Psoas muscle (tissue), 8 donors: ENCODE results near the gene TRIM46. TPM values are rescaled to one million over a fixed set of nuclear protein-coding genes. Genes with fewer than 3 reads are reported as not detected.
A peak's percentile ranks its signal among the peaks of the same experiment; 100 is the strongest.
"Not testable (repeated sequence)": the region's sequence is repeated elsewhere in the genome, so short reads cannot be mapped to it uniquely, and the experiment has no call there.

Experiments
- ATAC-seq, 4 donors: fragments of 200-7000 bp; cut with Tn5 transposase; one replicate each; pipeline ENCODE4 v1.9.1; 2020; ENCODE audit warnings: moderate library complexity in 3 of 4, mild to moderate bottlenecking in 2 of 4
- DNase-seq, 2 donors: peaks; one replicate each; pipeline ENCODE4 v3.0.0-alpha.2; 2020
- H3K27ac ChIP-seq: fragments of 200-600 bp; one replicate; pipeline ENCODE4 v1.8.0; 2022
- H3K27me3 ChIP-seq, 3 donors: fragments of 200-600 bp in 1 of 3; one replicate each; pipeline versions ENCODE4 v1.6.1 to v1.8.0; 2013 to 2022; ENCODE audit warnings: low read length in 2 of 3, mild to moderate bottlenecking in 2 of 3, moderate library complexity in 1 of 3; ENCODE audit not compliant: insufficient read depth in 3 of 3
- H3K36me3 ChIP-seq, 2 donors: fragments of 200-600 bp in 1 of 2; one replicate each; pipeline versions ENCODE4 v1.6.1 to v1.8.0; 2013 to 2022; ENCODE audit warnings: low read depth in 1 of 2, mild to moderate bottlenecking in 1 of 2, moderate library complexity in 1 of 2; ENCODE audit not compliant: insufficient read depth in 1 of 2
- H3K4me1 ChIP-seq: fragments of 200-600 bp; one replicate; pipeline ENCODE4 v1.8.0; 2022
- H3K4me3 ChIP-seq: fragments of 200-600 bp; one replicate; pipeline ENCODE4 v1.8.0; 2022; ENCODE audit warnings: mild to moderate bottlenecking
- H3K9me3 ChIP-seq: fragments of 200-600 bp; one replicate; pipeline ENCODE4 v1.8.0; 2022
- WGBS, 3 donors: extraction: QIAGEN DNeasy Blood & Tissue Kit; methylation state at CpG; one replicate each; pipeline versions ENCODE4 v1.1.6 to v1.1.7; 2013; 5-methylcytosine and 5-hydroxymethylcytosine counted together
- intact Hi-C, 2 donors: fragments of 100-400 bp; cut with DNase I; formaldehyde crosslinking; loops; one replicate each; pipeline versions ENCODE4 v1.11.0 to v1.14.2; 2022
- polyA plus RNA-seq, 3 donors: library from polyadenylated mRNA; stranded (reverse); fragments of 200-250 nt; gene quantifications; one replicate each; pipeline ENCODE4 v1.2.3, GENCODE V29; 2013
- total RNA-seq, 4 donors: library from RNA; stranded (reverse); fragmentation: NEBNext Ultra II Directional in 2 of 4; extraction: Animal tissue kit (Norgen Biotek cat#: 25700) in 2 of 4; gene quantifications; one replicate each; pipeline versions ENCODE4 v1.2.1 to v1.2.4, GENCODE V29; 2021 to 2023
- TF ChIP-seq, protein P1 (sequence below): fragments of 200-600 bp; IDR thresholded peaks from one replicate; pipeline ENCODE4 v1.8.0; 2022; ENCODE audit warnings: antibody characterized with exemption
- donor health status: healthy with polysubstance abuse.
- donor health status: DM: no; HTN: no; CAD: no; lungs with moderate emphysema.
- donor health status: Bipolar disorder and iron deficiency.
- donor health status: healthy.
- donor health status: DM: yes; HTN: yes; CAD: no.
- donor health status: DM: no; HTN: no; CAD: no.
- donor health status: DM: no; HTN: no; CAD: no.
- donor health status: DM: yes; HTN: yes; CAD: no.

TRIM46 gene
- total and polyA plus RNA-seq, 7 donors = 0.03 to 0.16 (median 0.09) TPM; not detected in 3

DNA sequence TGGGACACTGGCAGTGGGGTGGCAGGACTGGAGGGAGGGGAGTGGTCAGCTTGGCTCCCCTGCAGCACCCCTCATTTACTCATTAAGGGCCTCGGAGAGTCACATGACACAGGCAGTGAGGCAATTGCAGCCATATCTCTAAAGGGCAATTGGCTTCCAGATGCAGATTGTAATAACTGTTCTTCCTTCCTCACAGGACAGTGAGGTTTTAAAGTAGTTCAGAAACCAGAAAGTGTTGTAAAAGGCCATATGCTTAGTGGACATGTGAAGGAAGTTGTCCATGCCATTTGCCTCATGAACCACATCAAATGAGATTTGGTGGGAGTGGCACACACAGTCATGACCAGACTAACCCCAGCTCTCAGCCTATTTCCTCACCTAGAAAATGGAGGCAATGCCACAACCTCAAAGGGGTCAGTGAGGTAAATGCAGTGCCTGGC, 46.0 kb downstream of the TRIM46 start:
- TF ChIP-seq, protein P1, sequence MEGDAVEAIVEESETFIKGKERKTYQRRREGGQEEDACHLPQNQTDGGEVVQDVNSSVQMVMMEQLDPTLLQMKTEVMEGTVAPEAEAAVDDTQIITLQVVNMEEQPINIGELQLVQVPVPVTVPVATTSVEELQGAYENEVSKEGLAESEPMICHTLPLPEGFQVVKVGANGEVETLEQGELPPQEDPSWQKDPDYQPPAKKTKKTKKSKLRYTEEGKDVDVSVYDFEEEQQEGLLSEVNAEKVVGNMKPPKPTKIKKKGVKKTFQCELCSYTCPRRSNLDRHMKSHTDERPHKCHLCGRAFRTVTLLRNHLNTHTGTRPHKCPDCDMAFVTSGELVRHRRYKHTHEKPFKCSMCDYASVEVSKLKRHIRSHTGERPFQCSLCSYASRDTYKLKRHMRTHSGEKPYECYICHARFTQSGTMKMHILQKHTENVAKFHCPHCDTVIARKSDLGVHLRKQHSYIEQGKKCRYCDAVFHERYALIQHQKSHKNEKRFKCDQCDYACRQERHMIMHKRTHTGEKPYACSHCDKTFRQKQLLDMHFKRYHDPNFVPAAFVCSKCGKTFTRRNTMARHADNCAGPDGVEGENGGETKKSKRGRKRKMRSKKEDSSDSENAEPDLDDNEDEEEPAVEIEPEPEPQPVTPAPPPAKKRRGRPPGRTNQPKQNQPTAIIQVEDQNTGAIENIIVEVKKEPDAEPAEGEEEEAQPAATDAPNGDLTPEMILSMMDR = no peak
- DNase-seq = no peak
- Histone ChIP-seq H3K27ac (no peak overlapping the region), H3K4me1 (peaks cover 5% of the 10 kb centered on the region), H3K27me3 (no peaks in the 10 kb centered on the region), H3K4me3 (no peak overlapping the region), H3K36me3 (no peaks in the 10 kb centered on the region), H3K9me3 (no peaks in the 10 kb centered on the region)
- 0 to 13% (median 3%) methylated on average over 1 of the region's 1 CpG for WGBS, 3 donors
- peak in 3 of 4 donors; percentile 42 to 69 (median 43) for ATAC-seq
- intact Hi-C loops = no loop called here

DNA sequence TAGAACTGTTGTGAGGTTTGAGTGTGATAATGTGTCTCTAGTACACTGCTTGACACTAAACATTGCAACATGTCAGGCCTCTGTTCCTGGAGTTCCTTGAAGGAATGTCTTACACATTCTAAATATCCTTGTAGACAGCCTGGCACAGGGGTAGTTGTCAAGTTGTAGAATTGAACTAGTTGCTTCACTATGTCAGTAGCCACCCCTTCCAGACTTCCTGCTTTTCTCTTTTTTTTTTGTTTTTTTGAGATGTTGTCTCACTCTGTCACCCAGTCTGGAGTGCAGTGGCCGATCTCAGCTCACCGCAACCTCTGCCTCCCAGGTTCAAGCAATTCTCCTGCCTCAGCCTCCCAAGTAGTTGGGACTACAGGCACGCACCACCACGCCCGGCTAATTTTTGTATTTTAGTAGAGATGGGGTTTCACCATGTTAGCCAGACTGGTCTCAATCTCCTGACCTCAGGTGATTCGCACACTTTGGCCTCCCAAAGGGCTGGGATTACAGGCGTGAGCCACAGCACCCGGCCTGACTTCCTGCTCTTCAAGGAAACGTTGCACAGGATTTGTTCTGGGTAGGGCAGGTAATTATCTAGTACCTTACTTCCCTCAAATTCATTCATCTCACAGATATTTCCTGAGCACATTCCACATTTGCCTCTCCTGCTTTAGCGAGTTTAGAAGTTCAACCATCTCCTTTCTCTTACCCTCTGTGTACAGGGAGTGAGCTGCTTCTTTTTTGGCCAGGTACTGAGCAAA, 46.7 kb downstream of the TRIM46 start:
- H3K36me3 ChIP-seq, DNase-seq, H3K4me3 ChIP-seq, H3K4me1 ChIP-seq, H3K27ac ChIP-seq, intact Hi-C loops, ATAC-seq, H3K27me3 ChIP-seq, H3K9me3 ChIP-seq: not testable (repeated sequence)
- WGBS, 3 donors = 87 to 90% (median 88%) methylated on average over 10 of the region's 10 CpGs

DNA sequence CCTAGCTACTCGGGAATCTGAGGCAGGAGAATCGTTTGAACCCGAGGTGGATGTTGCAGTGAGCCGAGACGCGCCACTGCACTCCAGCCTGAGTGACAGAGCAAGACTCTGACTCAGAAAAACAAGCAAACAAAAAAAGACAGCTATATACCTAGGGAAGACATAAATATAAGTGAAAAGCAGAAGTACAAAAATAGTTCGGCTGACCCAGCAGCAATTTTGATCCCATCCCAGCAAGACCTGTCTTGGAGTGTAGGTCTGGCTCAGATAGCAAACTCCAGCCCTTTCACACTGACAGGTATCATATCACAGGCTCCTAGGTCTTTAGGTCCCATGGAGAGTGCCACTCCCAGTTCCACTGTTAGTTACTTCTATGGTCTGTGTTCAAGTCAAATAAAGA, 49.4 kb downstream of the TRIM46 start:
- Histone ChIP-seq H3K4me3 (no peak overlapping the region), H3K36me3 (no peaks in the 10 kb centered on the region), H3K4me1 (peaks cover 5% of the 10 kb centered on the region), H3K9me3 (no peaks in the 10 kb centered on the region), H3K27ac (no peak overlapping the region), H3K27me3 (no peaks in the 10 kb centered on the region)
- TF ChIP-seq, protein P1 = no peak
- 84 to 87% (median 85%) methylated on average over 7 of the region's 7 CpGs for WGBS, 3 donors
- DNase-seq = no peak
- intact Hi-C loops = no loop called here
- ATAC-seq = no peak

DNA sequence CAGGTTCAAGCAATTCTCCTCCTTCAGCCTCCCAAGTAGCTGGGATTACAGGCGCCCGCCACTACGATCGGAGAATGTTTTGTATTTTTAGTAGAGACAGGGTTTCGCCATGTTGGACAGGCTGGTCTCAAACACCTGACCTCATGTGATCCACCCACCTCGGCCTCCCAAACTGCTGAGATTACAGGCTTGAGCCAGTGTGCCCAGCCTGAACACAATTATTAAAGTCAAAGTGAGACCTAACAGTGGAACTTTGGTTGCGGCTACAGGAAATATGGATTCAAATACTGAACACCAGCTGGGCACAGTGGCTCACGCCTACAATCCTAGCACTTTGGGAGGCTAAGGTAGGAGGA, 51.7 kb downstream of the TRIM46 start:
- DNase-seq, H3K9me3 ChIP-seq, H3K27me3 ChIP-seq, H3K27ac ChIP-seq, ATAC-seq, H3K4me3 ChIP-seq, H3K4me1 ChIP-seq, H3K36me3 ChIP-seq: not testable (repeated sequence)
- intact Hi-C loops = loop anchor here (5.0 kb wide), 1 partner anchor 48 kb away; no protein-coding TSS in a partner anchor
- 95 to 97% (median 97%) methylated on average over 7 to 8 of the region's 8 CpGs for whole genome bisulfite sequencing, 3 donors

DNA sequence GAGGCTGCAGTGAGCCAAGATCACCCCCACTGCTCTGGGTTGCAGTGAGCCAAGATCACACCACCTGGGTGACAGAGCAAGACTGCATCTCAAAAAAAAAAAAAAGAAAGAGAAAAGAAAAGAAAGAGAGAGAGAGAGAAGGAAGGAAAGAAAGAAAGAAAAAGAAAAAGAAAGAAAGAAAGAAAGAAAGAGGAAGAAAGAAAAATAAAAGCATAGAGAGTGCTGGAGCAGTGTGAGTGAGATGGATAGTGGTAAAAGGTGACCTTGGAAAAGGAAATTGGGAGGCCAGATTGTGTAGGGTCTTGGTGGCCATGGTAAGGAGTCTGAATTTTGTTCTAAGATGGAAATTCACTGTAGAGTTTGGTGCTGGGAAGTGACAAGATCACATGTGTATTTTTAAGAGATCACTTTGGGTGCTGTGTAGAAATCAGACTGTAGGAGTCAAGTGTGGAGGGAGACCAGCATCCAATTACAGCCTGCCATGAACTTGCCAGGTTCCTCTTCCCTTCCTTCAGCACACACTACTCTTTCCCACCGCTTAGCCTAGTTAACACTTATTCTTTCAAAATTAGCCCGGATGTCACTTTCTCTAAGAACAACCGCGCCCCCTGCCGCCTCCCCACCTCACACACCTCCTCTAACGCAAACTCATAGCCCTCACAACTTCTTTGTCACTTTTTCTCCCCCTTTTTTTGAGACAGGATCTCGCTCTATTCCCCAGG, 52.7 kb downstream of the TRIM46 start:
- Histone ChIP-seq H3K4me3 (peak overlapping the region; percentile 79), H3K27ac (peak overlapping the region; percentile 84), H3K9me3 (no peaks in the 10 kb centered on the region), H3K36me3 (no peaks in the 10 kb centered on the region), H3K4me1 (no peaks in the 10 kb centered on the region), H3K27me3 (no peaks in the 10 kb centered on the region)
- ATAC-seq (peak; percentile 32 to 67 (median 44)), DNase-seq (peak; percentile 73 to 84)
- TF ChIP-seq, protein P1 = peak; percentile 42
- intact Hi-C loops = loop anchor here (5.0 kb wide), 1 partner anchor 49 kb away; no protein-coding TSS in a partner anchor
- WGBS, 3 donors = 0 to 1% (median 1%) methylated on average over 7 of the region's 7 CpGs
